HG03103 (cell line): ENCODE results near the gene E2F4.
A peak's percentile ranks its signal among the peaks of the same experiment; 100 is the strongest.

Experiments
- ATAC-seq: cut with Tn5 transposase; IDR thresholded peaks from one replicate; pipeline ENCODE4 v1.9.1; 2021; ENCODE audit warnings: low read depth; ENCODE audit not compliant: unreplicated experiment

E2F4 gene

DNA sequence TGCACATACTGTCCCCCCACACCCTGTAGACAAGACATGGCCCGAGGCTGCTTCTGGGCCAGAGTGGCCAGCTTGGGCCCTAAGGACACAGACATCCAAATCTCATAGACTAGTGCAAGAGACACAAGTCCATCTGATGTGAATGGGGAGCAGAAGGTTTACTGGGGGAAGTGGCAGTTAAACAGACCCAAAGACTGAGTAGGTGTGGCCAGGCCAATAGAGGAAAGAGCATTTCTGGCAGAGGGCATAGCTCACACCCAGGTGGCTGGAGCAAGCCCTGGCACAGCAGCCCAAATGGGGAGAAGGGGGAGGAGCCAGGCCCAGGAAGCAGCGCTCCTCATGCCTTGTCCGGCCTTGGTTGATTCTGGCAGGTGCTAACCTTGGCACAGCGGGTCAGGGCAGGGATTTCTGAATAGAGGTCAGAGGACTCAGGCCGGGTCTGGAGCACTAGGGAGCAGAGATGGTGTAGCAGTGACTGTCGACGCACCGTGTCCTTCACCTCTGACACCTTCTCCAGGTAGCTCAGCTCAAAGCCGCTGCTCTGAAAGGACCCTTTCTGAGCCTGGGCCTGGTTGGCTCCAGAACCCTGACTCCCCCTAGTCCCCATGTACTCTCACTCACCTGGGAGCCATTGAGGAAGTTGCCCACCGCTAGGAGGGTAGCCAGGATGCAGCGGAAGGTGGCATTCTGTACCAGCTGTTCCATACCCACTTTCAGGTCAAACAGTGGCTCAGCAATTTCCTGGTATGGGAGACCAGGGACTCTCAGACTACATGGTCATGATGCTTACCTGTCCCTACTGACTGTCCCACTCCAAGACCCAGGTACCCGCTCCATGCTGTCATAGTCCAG, 39.1 kb downstream of the E2F4 start:
- ATAC-seq = no peak

DNA sequence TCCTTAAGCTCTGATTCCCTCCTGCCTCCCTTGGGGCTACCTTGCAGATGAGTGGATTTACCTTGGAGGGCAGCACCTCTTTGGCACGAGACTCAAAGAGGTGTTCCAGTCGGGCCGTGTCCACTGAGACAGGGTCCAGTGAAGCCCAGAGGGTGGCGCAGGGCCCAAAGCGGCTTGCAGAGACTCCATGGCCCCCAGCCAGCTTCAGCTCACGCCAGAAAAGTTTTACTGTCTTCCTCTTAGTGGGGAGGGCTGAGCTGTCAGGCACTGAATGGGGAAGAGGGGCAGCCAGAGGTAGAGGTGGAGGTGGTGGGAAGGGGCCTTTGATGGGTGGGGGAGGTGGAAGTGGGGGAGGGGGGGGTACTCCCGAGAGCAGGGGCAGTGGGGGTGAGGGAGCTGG, 41.6 kb downstream of the E2F4 start:
- ATAC-seq = no peak

DNA sequence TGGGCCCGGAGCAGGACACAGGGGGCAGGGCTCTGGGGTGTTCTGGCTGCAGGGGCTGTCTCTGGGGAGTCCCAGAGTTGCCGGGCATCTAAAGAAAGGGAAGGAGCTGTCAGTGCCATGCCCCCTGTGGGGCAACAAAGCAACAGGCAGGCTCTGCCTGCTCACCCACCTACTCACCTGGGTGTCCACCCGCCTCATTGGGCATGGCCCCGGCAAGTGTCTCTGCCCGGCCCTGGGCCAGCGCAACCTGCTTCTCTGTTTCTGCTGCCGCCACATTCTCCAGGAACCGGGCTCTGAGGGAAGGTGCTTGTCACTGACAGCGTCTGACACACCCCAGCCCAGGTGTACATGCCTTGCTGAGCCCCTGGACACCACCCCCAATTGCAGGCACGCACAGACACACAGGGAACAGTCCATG, 42.2 kb downstream of the E2F4 start:
- no peak for ATAC-seq

DNA sequence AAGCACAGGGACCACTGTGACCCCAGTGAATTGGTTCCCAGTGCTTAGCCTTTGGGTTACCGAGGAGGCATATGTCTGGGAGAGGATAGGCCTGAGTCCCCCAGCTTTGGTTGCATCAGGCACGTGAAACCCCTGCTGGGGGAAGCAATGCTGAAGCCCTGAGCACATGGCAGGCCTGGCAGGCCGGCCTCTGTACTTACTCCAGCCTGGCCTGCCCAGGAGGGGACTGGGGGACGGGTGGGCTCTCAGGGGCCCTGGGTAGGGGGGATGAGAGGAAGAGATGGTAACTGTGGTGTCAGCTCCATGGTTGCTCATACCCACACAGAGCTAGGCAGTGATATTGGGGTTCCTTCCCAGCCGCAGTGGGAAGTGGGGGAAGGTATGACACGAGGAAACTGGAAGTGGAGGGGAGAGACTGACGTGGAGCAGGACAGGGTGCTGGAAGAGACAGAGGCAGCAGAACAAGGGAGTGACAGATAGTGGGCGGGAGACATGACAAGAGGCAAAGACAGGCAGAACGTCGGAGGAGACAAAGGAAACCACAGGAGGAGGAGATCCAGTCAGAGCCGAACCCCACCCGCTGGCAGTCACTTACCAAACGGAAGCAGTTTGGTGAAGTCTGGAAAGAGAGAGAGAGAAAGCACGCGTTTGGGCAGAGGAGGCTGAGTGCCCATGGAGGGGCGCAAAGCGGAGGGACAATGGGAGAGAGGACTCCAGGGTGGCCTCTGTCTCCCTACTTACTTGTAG, 44.0 kb downstream of the E2F4 start:
- ATAC-seq = no peak

DNA sequence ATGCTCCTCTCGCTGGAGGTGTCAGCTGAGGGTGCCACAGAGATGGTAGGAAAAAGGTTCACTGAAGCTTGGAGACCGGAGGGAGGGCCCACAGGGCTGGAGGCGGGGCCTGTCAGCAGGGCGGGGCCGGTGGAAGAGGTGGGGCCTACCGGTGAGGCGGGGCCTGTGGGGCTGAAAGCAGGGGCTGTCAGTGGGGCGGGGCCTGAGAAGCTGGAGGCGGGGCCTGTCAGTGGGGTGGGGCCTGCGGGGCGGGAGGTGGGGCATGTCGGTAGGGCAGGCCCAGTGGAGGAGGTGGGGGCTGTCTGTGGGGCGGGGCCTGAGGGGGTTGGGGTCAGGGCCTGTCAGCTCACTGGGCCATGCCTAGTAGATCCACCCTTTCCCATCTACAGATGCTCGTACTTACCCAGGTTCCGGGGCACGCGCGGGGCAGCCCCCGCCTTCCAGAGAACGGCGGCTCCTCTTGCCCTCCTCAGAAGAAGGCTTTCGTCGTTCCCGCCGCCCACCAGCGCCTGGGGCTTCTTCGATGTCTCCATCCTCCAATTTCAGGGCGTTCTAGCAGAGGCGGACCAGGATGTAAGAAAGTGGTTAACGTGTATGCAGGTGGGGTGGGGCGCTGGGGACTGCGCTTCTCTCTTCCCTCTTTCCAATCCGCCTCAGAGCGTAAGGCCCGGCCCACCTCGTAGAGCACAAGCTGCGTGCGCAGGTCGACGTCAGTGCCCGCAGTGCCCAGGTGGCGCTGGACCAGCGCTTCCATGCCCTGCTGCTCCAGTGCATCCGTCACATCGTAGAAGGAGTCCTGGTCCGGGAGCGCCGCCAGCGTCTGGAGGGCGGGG, 44.8 kb downstream of the E2F4 start:
- ATAC-seq = no peak

DNA sequence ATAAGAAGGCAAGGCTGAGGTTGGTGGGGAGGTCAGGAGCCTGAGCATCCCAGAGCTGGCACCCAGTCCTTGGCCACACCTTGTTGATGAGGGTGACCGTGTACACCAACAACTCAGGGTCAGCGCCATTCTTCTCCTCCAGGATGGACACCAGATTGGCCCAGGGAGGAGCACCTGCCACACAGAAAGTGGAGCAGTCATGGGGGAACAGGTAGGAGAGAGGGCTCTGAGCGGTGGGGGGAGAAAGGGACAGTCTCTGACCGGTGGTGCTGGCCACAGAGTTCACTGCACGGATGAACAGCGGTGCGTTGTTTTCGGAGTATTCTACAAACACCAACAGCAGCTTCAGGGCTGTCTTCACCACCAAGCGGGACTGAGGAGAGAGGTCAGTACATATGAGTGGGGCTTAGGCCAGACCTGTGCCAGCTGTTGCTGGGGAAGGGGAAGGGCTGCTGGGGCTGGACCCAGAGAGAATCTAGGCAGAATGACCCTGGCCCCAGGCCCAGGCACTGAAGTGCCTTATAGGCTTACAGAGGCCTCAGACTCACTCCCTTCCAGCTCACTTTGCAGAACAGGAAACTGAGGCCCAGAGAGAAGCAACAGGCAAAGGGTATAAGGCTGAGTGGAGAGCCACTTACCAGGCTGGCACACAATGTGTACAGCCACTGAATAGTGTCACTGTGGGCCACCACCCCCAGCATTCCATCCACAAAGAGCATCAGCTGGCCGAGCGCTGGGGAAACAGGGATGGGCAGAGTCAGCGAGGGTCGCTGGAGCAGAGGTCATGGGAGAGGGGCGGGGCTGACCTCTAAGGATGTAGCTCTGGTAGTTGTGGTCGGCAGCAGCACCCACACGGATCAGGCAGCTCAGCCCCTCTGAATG, 45.7 kb downstream of the E2F4 start:
- ATAC-seq = no peak

DNA sequence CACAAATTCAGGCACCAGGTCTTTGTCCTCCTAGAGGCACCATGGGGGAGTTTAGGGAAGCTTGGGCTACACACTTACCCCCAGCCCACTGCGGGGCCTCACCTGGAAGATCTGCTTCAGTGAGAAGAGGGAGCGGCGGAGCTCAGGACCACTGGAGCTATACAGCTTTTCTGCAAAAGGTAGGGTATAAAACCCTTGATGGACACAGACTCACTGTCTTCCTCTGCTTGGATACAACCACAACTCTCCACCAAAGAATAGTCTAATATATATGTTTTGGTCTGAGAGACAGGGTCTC, 46.3 kb downstream of the E2F4 start:
- ATAC-seq = no peak

DNA sequence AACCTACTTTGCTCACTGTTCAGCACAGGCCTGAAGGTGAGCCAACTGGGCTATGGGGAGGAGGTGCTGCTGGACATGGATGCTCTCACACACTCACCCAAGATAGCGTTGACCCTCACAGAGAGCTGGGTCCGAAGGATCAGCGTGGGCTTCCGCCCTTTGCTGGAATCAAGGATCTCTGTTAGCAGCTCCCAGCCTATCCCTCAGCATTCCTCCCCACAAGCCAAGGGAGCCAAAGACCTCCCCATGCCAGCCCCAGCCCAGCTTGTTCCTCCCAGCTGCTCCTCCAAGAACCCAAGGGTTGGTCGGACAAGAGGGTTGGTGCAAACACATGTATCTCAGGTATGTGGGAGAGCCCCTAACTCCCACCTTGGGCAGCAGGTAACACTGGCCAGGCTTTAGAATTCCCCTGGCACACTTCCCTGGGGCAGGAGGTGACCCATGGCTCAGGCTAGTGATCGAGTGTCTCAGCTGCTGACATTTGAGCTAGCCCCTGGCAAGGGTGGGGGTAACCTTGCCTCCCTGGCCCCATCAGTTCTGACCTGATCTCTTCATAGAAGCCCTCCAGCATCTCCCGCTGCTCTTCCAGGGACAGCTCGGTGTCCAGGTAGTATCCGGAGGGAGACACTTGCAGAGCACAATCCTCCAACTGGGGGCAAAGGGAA, 47.0 kb downstream of the E2F4 start:
- no peak for ATAC-seq

DNA sequence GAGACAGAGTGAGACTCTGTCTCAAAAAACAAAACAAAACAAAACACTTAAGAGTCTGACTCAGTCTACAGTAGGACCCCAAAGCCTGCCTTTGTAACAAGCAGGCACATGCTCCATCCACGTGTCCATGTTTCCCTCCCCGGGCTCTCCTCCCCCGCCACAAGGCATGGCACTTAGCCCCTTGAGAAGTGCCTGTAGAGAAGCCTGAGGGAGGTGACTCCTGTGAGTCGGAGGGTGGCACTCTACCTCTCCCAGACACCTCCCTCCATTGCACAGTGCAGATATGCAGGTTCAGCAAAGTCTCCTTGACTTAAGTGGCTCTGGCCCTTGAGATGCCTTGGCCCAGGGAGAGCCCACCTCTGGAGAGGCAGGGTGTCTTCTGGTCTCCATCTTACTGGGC, 48.6 kb downstream of the E2F4 start:
- no peak for ATAC-seq

DNA sequence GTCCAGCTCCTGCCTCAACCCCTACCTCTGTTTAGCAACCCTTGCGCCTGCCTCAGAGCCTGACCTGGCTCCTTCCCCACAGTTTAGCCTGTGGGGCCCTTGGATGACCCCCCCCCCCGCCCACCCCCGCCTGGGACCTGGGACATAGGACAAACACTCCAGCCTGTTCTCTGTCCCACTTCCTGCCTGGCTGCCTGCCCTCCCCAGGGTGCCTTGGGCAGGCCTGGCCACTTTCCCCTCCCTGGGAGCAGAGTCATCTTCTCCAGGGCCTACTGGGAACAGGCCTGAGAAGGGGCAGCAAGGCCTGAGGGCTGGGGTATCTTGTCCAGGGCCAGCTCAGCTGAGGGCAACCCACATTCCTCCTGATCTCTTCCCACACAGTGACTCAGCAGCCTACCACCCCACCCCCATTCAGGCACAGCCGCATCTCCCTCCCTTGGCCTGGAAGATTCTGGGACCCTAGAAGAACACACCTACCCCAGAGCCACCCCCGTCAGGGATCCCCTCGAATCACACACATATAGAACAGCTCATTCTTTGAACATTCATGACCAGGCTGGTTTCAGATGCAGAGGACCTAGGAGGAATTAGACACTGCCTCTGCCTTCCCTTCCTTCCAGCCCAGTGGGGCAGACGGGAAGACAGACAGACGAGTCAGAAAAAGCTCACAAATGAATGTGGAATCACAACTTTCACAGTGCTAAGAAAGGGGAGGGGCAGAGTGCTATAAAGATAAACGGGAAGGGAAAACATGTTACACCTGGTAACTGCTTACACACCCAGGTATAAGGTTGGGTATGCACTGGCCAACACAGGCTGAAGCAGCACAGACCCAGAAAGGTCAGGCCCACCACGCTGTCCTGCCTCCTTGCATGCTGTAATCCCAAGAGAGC, 49.3 kb downstream of the E2F4 start:
- no peak for ATAC-seq

DNA sequence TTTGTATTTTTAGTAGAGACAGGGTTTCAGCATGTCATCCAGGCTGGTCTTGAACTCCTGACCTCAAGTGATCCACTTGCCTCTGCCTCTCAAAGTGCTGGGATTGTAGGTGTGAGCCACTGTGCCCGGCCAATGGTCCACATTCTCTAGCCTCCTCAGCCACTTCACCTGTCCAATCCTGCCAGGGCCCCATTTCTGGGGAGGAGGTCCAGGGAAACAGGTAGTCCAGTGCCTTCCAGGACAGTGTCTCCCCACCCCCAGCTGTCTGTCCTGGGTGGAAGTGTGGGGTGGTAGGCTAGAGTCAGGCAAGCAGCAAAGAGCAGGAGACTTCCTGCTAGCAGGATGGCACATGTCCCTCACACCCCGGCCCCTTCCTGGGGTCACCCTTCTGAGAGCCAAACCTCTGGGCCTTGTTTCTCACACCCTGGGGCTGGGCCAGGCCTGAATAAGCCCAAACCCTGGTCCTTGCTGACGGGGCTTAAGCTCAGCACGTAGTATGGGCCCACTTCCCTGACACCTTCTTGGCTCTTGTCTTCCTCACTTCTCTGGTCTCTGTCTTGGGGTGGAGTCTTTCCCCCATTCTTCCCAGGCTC, 50.3 kb downstream of the E2F4 start:
- ATAC-seq = no peak

DNA sequence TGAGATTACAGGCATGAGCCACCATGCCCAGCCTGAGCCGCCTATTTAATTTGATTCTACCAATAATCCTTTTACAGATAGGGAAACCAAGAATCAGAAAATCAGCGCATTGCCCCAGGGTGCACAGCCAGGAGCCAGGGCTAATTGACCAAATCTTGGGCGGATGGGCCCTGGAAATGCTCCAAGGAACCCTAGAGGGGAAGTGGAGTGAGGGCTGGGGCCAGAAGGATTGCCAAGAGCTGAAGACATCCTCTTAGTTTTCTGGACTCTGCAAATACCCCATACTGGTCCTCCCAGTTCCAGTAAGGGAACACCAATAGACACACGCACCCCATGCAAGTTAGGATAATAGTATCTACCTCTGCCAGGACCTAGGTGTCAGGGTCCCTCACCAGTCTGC, 51.5 kb downstream of the E2F4 start:
- no peak for ATAC-seq

DNA sequence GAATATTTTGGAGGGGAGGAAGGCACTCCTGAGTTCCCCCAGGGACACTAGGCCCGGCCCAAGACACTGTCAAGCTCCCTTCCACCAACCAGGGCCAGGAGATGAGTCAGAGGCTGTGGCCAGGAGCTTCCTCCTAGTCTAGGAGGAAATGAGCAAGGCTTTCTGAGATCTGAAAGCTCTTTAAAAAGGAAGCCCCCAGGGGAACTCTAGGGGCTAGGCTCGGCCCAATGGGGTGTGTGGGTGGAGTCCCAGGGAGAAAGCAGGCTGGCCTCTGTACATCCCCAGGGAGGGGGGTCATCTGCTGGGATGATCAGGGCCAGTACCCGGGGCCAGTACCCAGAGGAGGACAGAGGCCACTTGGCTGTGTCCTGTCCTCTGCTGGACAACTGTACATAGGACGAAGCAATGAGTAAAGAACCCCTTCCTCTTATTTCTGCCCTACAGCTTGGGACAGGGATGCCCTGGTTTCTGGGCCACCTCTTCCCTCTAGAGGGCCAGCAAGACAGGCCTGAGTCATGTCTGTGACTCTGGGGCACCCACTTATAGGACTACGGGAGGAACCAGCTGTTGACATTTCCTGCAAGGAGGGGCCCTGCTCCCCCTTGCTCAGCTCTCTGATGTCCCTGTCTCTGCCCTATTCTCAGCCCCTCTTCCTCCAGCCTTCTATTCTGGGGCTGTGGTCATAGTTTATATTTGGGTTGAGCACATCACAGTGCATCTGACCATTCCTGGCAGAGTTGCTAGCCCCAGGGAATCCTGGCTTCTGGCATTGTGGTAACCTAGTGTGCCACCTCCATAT, 52.6 kb downstream of the E2F4 start:
- ATAC-seq = peak; percentile 39

DNA sequence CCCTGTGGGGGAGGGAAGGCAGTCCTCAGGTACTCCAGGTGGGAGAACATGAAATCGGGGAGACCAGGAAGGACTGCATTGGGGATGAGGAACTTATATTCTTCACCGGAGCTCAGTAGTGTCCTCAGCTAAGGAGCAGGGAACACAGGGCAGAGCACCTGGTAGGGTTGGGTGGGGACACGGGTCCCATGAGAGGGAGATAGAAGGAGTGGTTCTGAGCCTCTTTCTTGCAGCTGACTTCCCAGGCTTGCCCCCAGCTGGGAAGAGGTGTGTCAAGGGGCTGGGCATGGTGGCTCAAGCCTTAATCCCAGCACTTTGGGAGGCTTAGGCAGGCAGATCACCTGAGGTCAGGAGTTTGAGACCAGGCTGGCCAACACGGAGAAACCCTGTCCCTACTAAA, 53.2 kb downstream of the E2F4 start:
- no peak for ATAC-seq

DNA sequence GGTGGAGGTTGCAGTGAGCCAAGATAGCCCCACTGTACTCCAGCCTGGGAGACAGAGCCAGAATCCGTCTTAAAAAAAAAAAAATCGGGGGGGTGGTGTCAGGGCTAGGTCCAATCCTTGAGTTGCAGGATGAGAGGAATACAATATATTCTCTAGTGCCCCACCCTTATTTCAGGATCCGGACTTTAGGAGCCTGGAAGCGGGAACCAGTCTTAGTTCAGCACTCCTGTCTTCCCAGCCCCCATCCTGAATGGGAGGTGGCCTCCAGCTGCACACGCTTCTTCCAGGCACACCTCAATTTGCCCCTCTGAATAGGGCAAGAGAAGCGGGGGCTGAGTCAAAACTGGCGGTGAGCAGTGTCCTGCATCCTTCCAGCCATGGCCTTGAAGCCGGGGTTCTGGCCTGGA, 53.7 kb downstream of the E2F4 start:
- no peak for ATAC-seq

DNA sequence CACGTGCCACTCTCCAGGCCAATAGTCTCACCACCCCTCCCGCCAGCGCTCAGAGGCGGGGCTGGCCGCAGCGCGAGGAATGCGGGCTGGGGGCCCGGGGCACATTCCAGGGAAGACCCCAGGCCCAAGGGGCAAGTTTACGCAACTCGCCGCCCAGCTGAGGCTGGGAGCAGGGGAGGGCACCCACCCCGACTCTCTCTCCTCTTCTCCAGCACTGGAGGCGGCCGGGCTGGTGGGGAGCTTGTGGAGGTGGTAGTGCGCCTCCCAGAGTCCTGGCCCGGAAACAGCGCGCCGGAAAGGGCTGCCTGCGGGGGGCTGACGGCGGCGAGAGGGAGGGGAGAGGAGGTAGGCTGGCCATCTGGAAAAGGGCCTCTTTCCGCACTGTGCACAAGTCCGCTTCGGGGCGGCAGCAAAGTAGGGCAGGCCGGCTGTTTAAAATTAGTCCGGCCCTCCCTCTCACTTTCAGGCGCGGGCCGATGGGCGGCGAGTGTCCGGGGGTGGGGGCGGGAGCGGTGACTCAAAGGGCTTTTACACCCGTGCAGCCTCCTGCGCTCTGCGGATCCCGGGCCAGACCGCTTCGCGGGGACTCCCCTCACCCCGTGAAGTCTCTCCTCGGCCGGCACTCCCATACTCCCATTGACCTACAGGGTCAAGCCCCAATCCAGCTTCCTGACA, 54.3 kb downstream of the E2F4 start:
- ATAC-seq = peak; percentile 25

DNA sequence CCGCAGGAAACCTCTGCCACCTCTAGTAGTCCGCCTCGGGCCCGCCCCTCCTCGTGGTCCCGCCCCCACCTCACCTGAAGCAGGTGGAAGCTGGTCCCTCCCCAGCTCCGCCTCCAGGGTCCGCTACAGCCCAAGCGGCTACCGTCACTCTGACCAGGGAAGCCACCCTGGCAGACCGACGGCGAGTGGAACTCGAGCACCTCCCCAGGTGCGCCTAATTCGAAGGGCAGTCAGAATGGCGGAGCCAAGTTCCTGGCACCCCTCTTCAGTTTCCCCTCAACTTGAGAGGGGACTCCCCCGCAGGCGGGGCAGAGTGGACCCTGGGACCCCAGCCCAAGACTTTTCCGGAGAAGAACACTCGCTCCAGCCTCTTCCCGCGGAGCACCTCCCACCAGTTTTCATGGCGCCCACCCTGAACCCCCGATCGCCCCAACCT, 54.8 kb downstream of the E2F4 start:
- ATAC-seq = peak; percentile 6
